ENCODE data around the gene GPRIN1.

- TF ChIP-seq FOXP1 (CRISPR knock-in tag; IDR thresholded peaks at IDR 0.05; ENCODE audit: borderline replicate concordance) (no peak), PRDM15 (CRISPR knock-in tag; IDR thresholded peaks at IDR 0.05) (no peak), CTCF (IDR thresholded peaks at IDR 0.05) (no peak)
These were observed 1.7 kb downstream of the GPRIN1 start for GRCh38 chr5:176608142-176608705.

Measured in WTC11 (cell line).